ENCODE data around the gene FARP2.

Gene FARP2

GRCh38 chr2:241495172-241496002 lies 139.3 kb downstream of the FARP2 start:
- TF ChIP-seq TAF1 (IDR thresholded peaks at IDR 0.05; ENCODE audit: low read depth) (no peak), MAX (IDR thresholded peaks at IDR 0.05) (no peak), USF1 (IDR thresholded peaks at IDR 0.05) (no peak), FOXM1 (IDR thresholded peaks at IDR 0.05; ENCODE audit: borderline replicate concordance, low read depth) (no peak), ZBTB7A (IDR thresholded peaks at IDR 0.05; ENCODE audit: low read depth) (no peak), CEBPB (IDR thresholded peaks at IDR 0.05) (no peak), EP300 (IDR thresholded peaks at IDR 0.05; ENCODE audit: borderline replicate concordance) (no peak)

- no peak for TF ChIP-seq TEAD4 (IDR thresholded peaks at IDR 0.05)
- no peak for TF ChIP-seq TCF12 (IDR thresholded peaks at IDR 0.05; ENCODE audit: low read depth)
- no peak for TF ChIP-seq EP300 (IDR thresholded peaks at IDR 0.05; ENCODE audit: borderline replicate concordance)
- no peak for TF ChIP-seq MAX (IDR thresholded peaks at IDR 0.05)
- TF ChIP-seq REST (IDR thresholded peaks at IDR 0.05; ENCODE audit: low read depth), result no peak
- TF ChIP-seq ZBTB7A (IDR thresholded peaks at IDR 0.05; ENCODE audit: low read depth), result no peak
- TF ChIP-seq RAD21 (IDR thresholded peaks at IDR 0.05; ENCODE audit: low read depth), result no peak
- TF ChIP-seq NFIC (IDR thresholded peaks at IDR 0.05), result no peak
- no peak for TF ChIP-seq EGR1 (IDR thresholded peaks at IDR 0.05)
- no peak for TF ChIP-seq USF1 (IDR thresholded peaks at IDR 0.05)
- TF ChIP-seq CEBPB (IDR thresholded peaks at IDR 0.05), result no peak
- TF ChIP-seq CREB1 (IDR thresholded peaks at IDR 0.05; ENCODE audit: low read depth), result no peak
- TF ChIP-seq TAF1 (IDR thresholded peaks at IDR 0.05; ENCODE audit: low read depth), result no peak
- no peak for TF ChIP-seq YY1 (IDR thresholded peaks at IDR 0.05; ENCODE audit: low read depth)
- no peak for TF ChIP-seq FOXM1 (IDR thresholded peaks at IDR 0.05; ENCODE audit: borderline replicate concordance, low read depth)
Observed at GRCh38 chr2:241496003-241496707, 140.1 kb downstream of the FARP2 start.

GRCh38 chr2:241496904-241497877 lies 141.1 kb downstream of the FARP2 start:
- TF ChIP-seq TEAD4 (IDR thresholded peaks at IDR 0.05) (no peak), TCF12 (IDR thresholded peaks at IDR 0.05; ENCODE audit: low read depth) (no peak), USF1 (IDR thresholded peaks at IDR 0.05) (peak; percentile 25; the same call in 1 of the 2 replicates), ZBTB7A (IDR thresholded peaks at IDR 0.05; ENCODE audit: low read depth) (no peak), EGR1 (IDR thresholded peaks at IDR 0.05) (no peak), FOXM1 (IDR thresholded peaks at IDR 0.05; ENCODE audit: borderline replicate concordance, low read depth) (no peak), TAF1 (IDR thresholded peaks at IDR 0.05; ENCODE audit: low read depth) (no peak)

- TF ChIP-seq TCF12 (IDR thresholded peaks at IDR 0.05; ENCODE audit: low read depth) (no peak), NFIC (IDR thresholded peaks at IDR 0.05) (no peak), ZBTB7A (IDR thresholded peaks at IDR 0.05; ENCODE audit: low read depth) (no peak), YY1 (IDR thresholded peaks at IDR 0.05; ENCODE audit: low read depth) (no peak), FOXM1 (IDR thresholded peaks at IDR 0.05; ENCODE audit: borderline replicate concordance, low read depth) (no peak)
Observed at GRCh38 chr2:241498115-241499070, 142.3 kb downstream of the FARP2 start.

Measured in Ishikawa (cell line).